Measurements from ENCODE around the gene GYS2. TPM values are rescaled to one million over a fixed set of nuclear protein-coding genes. Genes with fewer than 3 reads are reported as not detected.
"Not testable (repeated sequence)": the region's sequence is repeated elsewhere in the genome, so short reads cannot be mapped to it uniquely, and the experiment has no call there.

Gene GYS2
- total RNA-seq, 1 experiment from 2014 or later: not detected

GRCh38 chr12:21584403-21585182 lies 20.1 kb downstream of the GYS2 start:
- not testable (repeated sequence) for H3K9me3 ChIP-seq (replicated peaks); H3K4me1 ChIP-seq (replicated peaks); H3K4me3 ChIP-seq; H3K27me3 ChIP-seq (replicated peaks); DNase-seq (ENCODE audit: low read depth in 1 of 2, low spot score in 2 of 2); H3K27ac ChIP-seq; H3K36me3 ChIP-seq

GRCh38 chr12:21583587-21583986 lies 21.1 kb downstream of the GYS2 start:
- H3K9me3 ChIP-seq (replicated peaks): no peaks in the 10 kb centered on the region
- no peaks in the 10 kb centered on the region for H3K36me3 ChIP-seq
- no peaks in the 10 kb centered on the region for H3K4me1 ChIP-seq (replicated peaks)
- H3K27me3 ChIP-seq (replicated peaks): no peaks in the 10 kb centered on the region
- no peak for DNase-seq (ENCODE audit: low read depth in 1 of 2, low spot score in 2 of 2)
- H3K4me3 ChIP-seq: no peak overlapping the region
- H3K27ac ChIP-seq: no peak overlapping the region

GRCh38 chr12:21580748-21581516 lies 23.7 kb downstream of the GYS2 start:
- H3K27ac ChIP-seq: no peak overlapping the region
- DNase-seq (ENCODE audit: low read depth in 1 of 2, low spot score in 2 of 2): no peak
- H3K4me3 ChIP-seq: no peak overlapping the region
- no peaks in the 10 kb centered on the region for H3K9me3 ChIP-seq (replicated peaks)
- H3K27me3 ChIP-seq (replicated peaks): no peaks in the 10 kb centered on the region
- H3K4me1 ChIP-seq (replicated peaks): no peaks in the 10 kb centered on the region
- H3K36me3 ChIP-seq: no peaks in the 10 kb centered on the region

- Histone ChIP-seq H3K27ac (no peak overlapping the region), H3K4me1 (replicated peaks) (no peaks in the 10 kb centered on the region), H3K36me3 (no peaks in the 10 kb centered on the region), H3K27me3 (replicated peaks) (no peaks in the 10 kb centered on the region), H3K4me3 (no peak overlapping the region), H3K9me3 (replicated peaks) (no peaks in the 10 kb centered on the region)
- no peak for DNase-seq (ENCODE audit: low read depth in 1 of 2, low spot score in 2 of 2)
Measured at GRCh38 chr12:21577516-21577915, 27.1 kb downstream of the GYS2 start.

DNA sequence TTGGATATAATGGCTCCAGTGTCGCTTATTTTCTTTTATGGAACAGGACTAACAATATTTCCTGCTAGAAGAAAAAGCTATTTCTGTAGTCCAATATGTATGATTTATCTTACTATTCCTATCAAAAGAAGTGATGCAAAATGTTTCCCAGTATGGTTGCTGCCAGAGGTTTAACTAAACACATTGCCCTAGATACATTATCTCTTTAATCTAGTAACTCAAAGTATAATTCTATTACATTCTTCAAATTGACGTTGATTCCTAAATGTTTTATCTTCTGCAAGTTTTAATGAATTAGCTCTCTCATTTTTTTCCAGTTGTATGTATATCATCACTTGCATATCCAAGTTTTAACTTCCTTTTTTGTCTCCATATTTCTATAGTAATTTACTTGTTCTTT lies 28.2 kb downstream of the GYS2 start:
- Histone ChIP-seq H3K4me3 (no peak overlapping the region), H3K27ac (no peak overlapping the region), H3K9me3 (replicated peaks) (no peaks in the 10 kb centered on the region), H3K27me3 (replicated peaks) (no peaks in the 10 kb centered on the region), H3K4me1 (replicated peaks) (no peaks in the 10 kb centered on the region), H3K36me3 (no peaks in the 10 kb centered on the region)
- DNase-seq (ENCODE audit: low read depth in 1 of 2, low spot score in 2 of 2): no peak

GRCh38 chr12:21573733-21574358 lies 30.8 kb downstream of the GYS2 start:
- H3K36me3 ChIP-seq: no peaks in the 10 kb centered on the region
- H3K27me3 ChIP-seq (replicated peaks): no peaks in the 10 kb centered on the region
- no peak overlapping the region for H3K4me3 ChIP-seq
- no peak for DNase-seq (ENCODE audit: low read depth in 1 of 2, low spot score in 2 of 2)
- no peak overlapping the region for H3K27ac ChIP-seq
- no peaks in the 10 kb centered on the region for H3K4me1 ChIP-seq (replicated peaks)
- H3K9me3 ChIP-seq (replicated peaks): no peaks in the 10 kb centered on the region

DNA sequence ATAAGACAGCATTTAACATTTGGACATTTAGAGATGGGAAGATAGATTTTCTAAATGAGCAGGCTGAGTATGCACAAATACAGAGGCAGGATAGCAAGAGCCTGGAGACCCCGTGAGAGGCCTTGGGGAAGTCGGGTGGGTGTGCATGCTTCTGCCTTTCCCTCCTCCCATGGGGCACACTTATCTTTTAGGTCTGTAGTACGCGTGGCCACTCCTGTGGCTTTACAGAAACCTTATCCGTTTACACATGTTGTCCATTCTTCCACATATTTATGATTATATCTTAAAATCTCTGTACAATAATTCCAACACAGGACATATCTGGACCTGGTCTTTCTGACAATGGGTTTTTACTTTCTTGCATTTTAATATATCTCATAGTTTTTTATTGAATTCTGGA lies 33.6 kb downstream of the GYS2 start:
- no peak for DNase-seq (ENCODE audit: low read depth in 1 of 2, low spot score in 2 of 2)
- Histone ChIP-seq H3K36me3 (no peaks in the 10 kb centered on the region), H3K4me3 (no peak overlapping the region), H3K4me1 (replicated peaks) (no peaks in the 10 kb centered on the region), H3K27ac (no peak overlapping the region), H3K27me3 (replicated peaks) (no peaks in the 10 kb centered on the region), H3K9me3 (replicated peaks) (no peaks in the 10 kb centered on the region)

- H3K4me1 ChIP-seq (replicated peaks): no peaks in the 10 kb centered on the region
- no peaks in the 10 kb centered on the region for H3K27me3 ChIP-seq (replicated peaks)
- no peak overlapping the region for H3K27ac ChIP-seq
- H3K9me3 ChIP-seq (replicated peaks): no peaks in the 10 kb centered on the region
- no peak overlapping the region for H3K4me3 ChIP-seq
- DNase-seq (ENCODE audit: low read depth in 1 of 2, low spot score in 2 of 2): no peak
- H3K36me3 ChIP-seq: no peaks in the 10 kb centered on the region
Measured at GRCh38 chr12:21568115-21568514, 36.5 kb downstream of the GYS2 start.

GRCh38 chr12:21566907-21567394 lies 37.7 kb downstream of the GYS2 start:
- no peaks in the 10 kb centered on the region for H3K4me1 ChIP-seq (replicated peaks)
- H3K27me3 ChIP-seq (replicated peaks): no peaks in the 10 kb centered on the region
- no peaks in the 10 kb centered on the region for H3K36me3 ChIP-seq
- H3K9me3 ChIP-seq (replicated peaks): no peaks in the 10 kb centered on the region; the same call in 1 of the 2 replicates
- H3K4me3 ChIP-seq: no peak overlapping the region
- H3K27ac ChIP-seq: no peak overlapping the region
- DNase-seq (ENCODE audit: low read depth in 1 of 2, low spot score in 2 of 2): no peak

GRCh38 chr12:21566223-21566906 lies 38.3 kb downstream of the GYS2 start:
- Histone ChIP-seq H3K4me1 (replicated peaks) (no peaks in the 10 kb centered on the region), H3K27ac (no peak overlapping the region), H3K9me3 (replicated peaks) (no peaks in the 10 kb centered on the region; the same call in 1 of the 2 replicates), H3K4me3 (no peak overlapping the region), H3K27me3 (replicated peaks) (no peaks in the 10 kb centered on the region), H3K36me3 (no peaks in the 10 kb centered on the region)
- no peak for DNase-seq (ENCODE audit: low read depth in 1 of 2, low spot score in 2 of 2)

- H3K4me1 ChIP-seq (replicated peaks): no peaks in the 10 kb centered on the region
- no peak overlapping the region for H3K27ac ChIP-seq
- DNase-seq (ENCODE audit: low read depth in 1 of 2, low spot score in 2 of 2): no peak
- no peaks in the 10 kb centered on the region; the same call in 1 of the 2 replicates for H3K27me3 ChIP-seq (replicated peaks)
- no peak overlapping the region for H3K4me3 ChIP-seq
- no peaks in the 10 kb centered on the region for H3K36me3 ChIP-seq
- no peaks in the 10 kb centered on the region; the same call in 1 of the 2 replicates for H3K9me3 ChIP-seq (replicated peaks)
Measured at GRCh38 chr12:21562859-21563258, 41.8 kb downstream of the GYS2 start.

- H3K9me3 ChIP-seq (replicated peaks): no peaks in the 10 kb centered on the region; the same call in 1 of the 2 replicates
- no peak overlapping the region for H3K4me3 ChIP-seq
- H3K4me1 ChIP-seq (replicated peaks): no peaks in the 10 kb centered on the region
- no peaks in the 10 kb centered on the region for H3K36me3 ChIP-seq
- H3K27me3 ChIP-seq (replicated peaks): no peaks in the 10 kb centered on the region; the same call in 1 of the 2 replicates
- no peak for DNase-seq (ENCODE audit: low read depth in 1 of 2, low spot score in 2 of 2)
- H3K27ac ChIP-seq: no peak overlapping the region
Measured at GRCh38 chr12:21561158-21561557, 43.5 kb downstream of the GYS2 start.

DNA sequence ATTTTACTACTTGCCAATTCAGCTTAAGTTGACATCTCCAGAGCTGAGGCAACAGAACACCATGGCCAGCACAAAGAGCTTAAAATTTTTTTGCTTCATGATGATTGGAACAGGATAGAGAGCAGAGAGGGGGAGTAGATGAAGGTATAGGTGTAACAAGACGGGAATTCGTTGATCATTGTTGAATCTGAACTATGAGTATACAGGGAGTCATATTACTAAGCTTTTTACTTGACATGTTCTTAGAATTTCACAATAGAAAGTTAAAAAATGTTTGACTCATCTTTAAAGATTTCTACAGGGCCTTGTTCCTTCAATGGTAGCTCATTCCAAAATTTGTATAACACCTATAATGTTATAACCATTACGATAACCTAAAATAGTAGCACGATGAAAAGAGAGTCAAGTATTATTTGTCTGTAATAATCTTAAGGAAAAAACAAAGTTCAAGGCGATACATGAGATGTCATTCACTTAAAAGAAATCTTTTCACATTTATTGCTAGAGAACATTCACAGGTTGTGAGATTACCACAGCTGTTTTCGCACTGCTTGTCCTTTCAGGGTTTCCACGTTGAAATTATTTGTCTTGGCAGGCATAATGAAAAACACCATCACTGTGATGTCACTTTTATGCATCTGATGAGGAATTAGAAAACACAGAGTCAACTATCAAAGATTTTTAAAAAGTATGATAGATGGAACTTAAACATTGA lies 44.6 kb downstream of the GYS2 start:
- H3K27ac ChIP-seq: no peak overlapping the region
- H3K9me3 ChIP-seq (replicated peaks): no peaks in the 10 kb centered on the region; the same call in 1 of the 2 replicates

More for the DNA sequence above, 44.6 kb downstream of the GYS2 start:
- H3K36me3 ChIP-seq: no peaks in the 10 kb centered on the region
- H3K4me1 ChIP-seq (replicated peaks): no peaks in the 10 kb centered on the region
- H3K27me3 ChIP-seq (replicated peaks): no peaks in the 10 kb centered on the region; the same call in 1 of the 2 replicates
- no peak for DNase-seq (ENCODE audit: low read depth in 1 of 2, low spot score in 2 of 2)
- no peak overlapping the region for H3K4me3 ChIP-seq

Measured in SJSA1 (cell line).